PC-3 (cell line): ENCODE data around the gene SCYL1. TPM values are rescaled to one million over a fixed set of nuclear protein-coding genes. Genes with fewer than 3 reads are reported as not detected.
A peak's percentile ranks its signal among the peaks of the same experiment; 100 is the strongest.

Source experiments
- ATAC-seq: fragments of 200-7000 bp; cut with Tn5 transposase; 2 replicates; pipeline ENCODE4 v1.9.1; 2020; ENCODE audit warnings: mild to moderate bottlenecking, moderate library complexity
- BruUV-seq: library from RNA; stranded (reverse); fragments of 400-500 nt; replicated peaks from 2 replicates; lab custom pipeline; 2021; lab: Mats Ljungman, UMichigan
- CTCF ChIA-PET: fragments of 300-600 bp; sonication (Branson Sonifier 250); formaldehyde crosslinking; loops from one replicate; lab custom pipeline; 2022; ENCODE audit warnings: antibody characterized with exemption; lab: Charles Lee
- POLR2A ChIA-PET: fragments of 300-600 bp; sonication (Branson Sonifier 250); formaldehyde crosslinking; loops from one replicate; lab custom pipeline; 2022; ENCODE audit warnings: antibody characterized with exemption; ENCODE audit not compliant: unreplicated experiment; lab: Charles Lee
- DNase-seq: peaks from one replicate; pipeline ENCODE4 v3.0.0-alpha.2; 2015
- H2AFZ ChIP-seq: fragments of 300-600 bp; sonication (generic); 2 replicates; pipeline ENCODE4 v1.6.0; 2016; ENCODE audit warnings: antibody characterized with exemption, low read length
- H3F3A ChIP-seq: fragments of 300-600 bp; sonication (generic); one replicate; pipeline ENCODE4 v1.6.0; 2017; ENCODE audit warnings: antibody characterized with exemption, low read length, control low read depth, mild to moderate bottlenecking; ENCODE audit not compliant: unreplicated experiment
- H3K27ac ChIP-seq: fragments of 300-600 bp; sonication (generic); 2 replicates; pipeline ENCODE4 v1.5.1; 2016; ENCODE audit warnings: mild to moderate bottlenecking, low read length
- H3K27me3 ChIP-seq: fragments of 300-600 bp; sonication (generic); 2 replicates; pipeline ENCODE4 v1.6.1; 2016; ENCODE audit warnings: low read length, mixed read lengths
- H3K36me3 ChIP-seq: fragments of 300-600 bp; sonication (generic); 2 replicates; pipeline ENCODE4 v1.6.1; 2016; ENCODE audit warnings: low read depth, mixed run types, low read length, mixed read lengths
- H3K4me1 ChIP-seq: fragments of 300-600 bp; sonication (generic); 2 replicates; pipeline ENCODE4 v1.5.1; 2016; ENCODE audit warnings: low read length; ENCODE audit not compliant: insufficient read depth
- H3K4me2 ChIP-seq: fragments of 300-600 bp; sonication (generic); 2 replicates; pipeline ENCODE4 v1.6.0; 2016; ENCODE audit warnings: low read length
- H3K4me3 ChIP-seq: fragments of 300-600 bp; sonication (generic); 2 replicates; pipeline ENCODE4 v1.5.1; 2016; ENCODE audit warnings: mild to moderate bottlenecking, low read length, mixed read lengths
- H3K79me2 ChIP-seq: fragments of 300-600 bp; sonication (generic); 2 replicates; pipeline ENCODE4 v1.6.1; 2017; ENCODE audit warnings: low read length, mixed read lengths
- H3K9ac ChIP-seq: fragments of 300-600 bp; sonication (generic); 2 replicates; pipeline ENCODE4 v1.6.0; 2016; ENCODE audit warnings: mild to moderate bottlenecking, low read length
- H3K9me2 ChIP-seq: fragments of 300-600 bp; sonication (generic); replicated peaks from 2 replicates; pipeline ENCODE4 v1.6.1; 2016; ENCODE audit warnings: mixed run types, low read length, mixed read lengths
- H3K9me3 ChIP-seq: fragments of 300-600 bp; sonication (generic); 2 replicates; pipeline ENCODE4 v1.6.1; 2016; ENCODE audit warnings: low read length, mixed read lengths
- H4K20me1 ChIP-seq: fragments of 300-600 bp; sonication (generic); 2 replicates; pipeline ENCODE4 v1.6.1; 2016; ENCODE audit warnings: low read length, mixed read lengths
- CTCF ChIP-seq: fragments of 300-600 bp; sonication (generic); conservative IDR thresholded peaks from 2 replicates; pipeline ENCODE4 v1.5.1; 2017; ENCODE audit warnings: antibody characterized with exemption, low read depth, mild to moderate bottlenecking, low read length
- EZH2 ChIP-seq: fragments of 300-600 bp; sonication (generic); IDR thresholded peaks from one replicate; pipeline ENCODE4 v1.6.1; 2017; ENCODE audit warnings: antibody characterized with exemption, mild to moderate bottlenecking, low read length; ENCODE audit not compliant: unreplicated experiment
- EZH2phosphoT487 ChIP-seq: fragments of 300-600 bp; sonication (generic); IDR thresholded peaks from 2 replicates; pipeline ENCODE4 v1.6.1; 2018; ENCODE audit warnings: mild to moderate bottlenecking, antibody characterized with exemption, low read length, borderline replicate concordance
- intact Hi-C: fragments of 100-400 bp; cut with micrococcal nuclease; formaldehyde crosslinking; loops from 2 replicates; pipeline ENCODE4 v1.9.0; 2023
- total RNA-seq: library from RNA; depleted of rRNA; stranded (reverse); fragments of >200 nt; gene quantifications from 2 replicates; pipeline ENCODE4 v1.2.3, GENCODE V29; 2014

Gene SCYL1
- total RNA-seq, 1 experiment from 2014 or later = 201 TPM

GRCh38 chr11:65538232-65538914 is 13.5 kb downstream of the SCYL1 start:
- H3F3A ChIP-seq = no peaks in the 10 kb centered on the region
- no peak overlapping the region for H3K27ac ChIP-seq
- H3K27me3 ChIP-seq = no peaks in the 10 kb centered on the region
- TF ChIP-seq CTCF = no peak
- TF ChIP-seq EZH2phosphoT487 = no peak
- no peak for TF ChIP-seq EZH2
- BruUV-seq = TSS peak; percentile 32
- POLR2A ChIA-PET = interaction anchor here (0.6 kb wide), 1 partner anchor 38 kb away, joined by 4 read pairs; no protein-coding TSS in a partner anchor
- CTCF ChIA-PET = no interaction called here
- intact Hi-C loops = no loop called here
- no peaks in the 10 kb centered on the region for H3K9me3 ChIP-seq
- H4K20me1 ChIP-seq = no peaks in the 10 kb centered on the region
- H3K9me2 ChIP-seq = no peaks in the 10 kb centered on the region
- H3K4me1 ChIP-seq = peaks cover 19% of the 10 kb centered on the region
- H3K9ac ChIP-seq = no peak overlapping the region
- H3K36me3 ChIP-seq = peaks cover 19% of the 10 kb centered on the region; the same call in 1 of the 2 replicates
- no peak overlapping the region for H3K4me3 ChIP-seq
- no peak overlapping the region for H3K4me2 ChIP-seq
- no peak overlapping the region for H2AFZ ChIP-seq
- H3K79me2 ChIP-seq = 0 out of 2 replicates have a peak, but pooled peaks cover 5% of the 10 kb centered on the region
- ATAC-seq (no peak), DNase-seq (no peak)

- Histone ChIP-seq H4K20me1 (no peaks in the 10 kb centered on the region), H3K4me1 (peaks cover 19% of the 10 kb centered on the region), H3K4me2 (peak overlapping the region; percentile 95), H3K27me3 (no peaks in the 10 kb centered on the region), H2AFZ (peak overlapping the region; percentile 84), H3K9ac (peak overlapping the region; percentile 75), H3K9me3 (no peaks in the 10 kb centered on the region), H3F3A (no peaks in the 10 kb centered on the region), H3K36me3 (peaks cover 15% of the 10 kb centered on the region; the same call in 1 of the 2 replicates), H3K27ac (peak overlapping the region; percentile 69), H3K9me2 (no peaks in the 10 kb centered on the region), H3K79me2 (0 out of 2 replicates have a peak, but pooled peaks cover 5% of the 10 kb centered on the region), H3K4me3 (peak overlapping the region; percentile 81)
- DNase-seq (no peak), ATAC-seq (no peak)
- ChIA-PET POLR2A (no interaction called here), CTCF (interaction anchor here (1.0 kb wide), 1 partner anchor 13 kb away, joined by 5 read pairs; no protein-coding TSS in a partner anchor)
- TF ChIP-seq EZH2phosphoT487 = no peak
- TF ChIP-seq CTCF = no peak
- TF ChIP-seq EZH2 = no peak
- intact Hi-C loops = no loop called here
- BruUV-seq = no TSS peak
These were observed 14.2 kb downstream of the SCYL1 start for GRCh38 chr11:65538915-65539743.
